Suprapubic skin (tissue), 4 donors: Measurements from ENCODE around the gene SFRP5. TPM values are rescaled to one million over a fixed set of nuclear protein-coding genes. Genes with fewer than 3 reads are reported as not detected.

ENCODE experiments used
- DNase-seq, 2 donors: peaks; one replicate each; pipeline ENCODE4 v3.0.0-alpha.2; 2019; ENCODE audit warnings: low spot score in 2 of 2
- H3K27ac ChIP-seq: fragments of 200-600 bp; sonication (generic); one replicate; pipeline ENCODE4 v1.5.1; 2019
- H3K27me3 ChIP-seq: fragments of 200-600 bp; sonication (generic); one replicate; pipeline ENCODE4 v1.5.1; 2019
- H3K36me3 ChIP-seq: fragments of 200-600 bp; sonication (generic); one replicate; pipeline ENCODE4 v1.5.1; 2019
- H3K4me1 ChIP-seq: fragments of 200-600 bp; sonication (generic); one replicate; pipeline ENCODE4 v1.5.1; 2019
- H3K4me3 ChIP-seq: fragments of 200-600 bp; sonication (generic); one replicate; pipeline ENCODE4 v1.5.1; 2019; ENCODE audit warnings: mild to moderate bottlenecking
- H3K9me3 ChIP-seq: fragments of 200-600 bp; sonication (generic); one replicate; pipeline ENCODE4 v1.5.1; 2019
- EP300 ChIP-seq: sonication (generic); formaldehyde crosslinking; IDR thresholded peaks from one replicate; pipeline ENCODE4 v1.6.1; 2017; ENCODE audit warnings: antibody characterized with exemption
- POLR2A ChIP-seq, 2 donors: fragments of 450-650 bp; IDR thresholded peaks; one replicate each; pipeline ENCODE4 v1.6.1; 2017; ENCODE audit warnings: antibody characterized with exemption in 2 of 2, mild to moderate bottlenecking in 2 of 2, moderate library complexity in 2 of 2
- POLR2AphosphoS5 ChIP-seq, 3 donors: sonication (generic); formaldehyde crosslinking; IDR thresholded peaks; one replicate each; pipeline ENCODE4 v1.6.1; 2017; ENCODE audit warnings: antibody characterized with exemption in 3 of 3
- whole genome bisulfite sequencing: methylation state at CpG from one replicate; pipeline ENCODE4 v1.1.5; 2018; 5-methylcytosine and 5-hydroxymethylcytosine counted together
- total RNA-seq, 4 donors: library from RNA; depleted of rRNA; stranded (reverse); fragments of >200 nt; gene quantifications; one replicate each; pipeline ENCODE4 v1.1.0, GENCODE V29; 2016
- TF ChIP-seq, protein P1 (sequence below), 2 donors: fragments of 200-600 bp in 1 of 2; fragments of 450-650 bp in 1 of 2; sonication (generic) in 1 of 2; IDR thresholded peaks; one replicate each; pipeline ENCODE4 v1.5.1; 2016 to 2019; ENCODE audit warnings: antibody characterized with exemption in 2 of 2, mild to moderate bottlenecking in 1 of 2, moderate library complexity in 1 of 2

The SFRP5 gene
- total RNA-seq, 4 donors from 2014 or later: 0.91 to 2.2 (median 1.0) TPM

DNA sequence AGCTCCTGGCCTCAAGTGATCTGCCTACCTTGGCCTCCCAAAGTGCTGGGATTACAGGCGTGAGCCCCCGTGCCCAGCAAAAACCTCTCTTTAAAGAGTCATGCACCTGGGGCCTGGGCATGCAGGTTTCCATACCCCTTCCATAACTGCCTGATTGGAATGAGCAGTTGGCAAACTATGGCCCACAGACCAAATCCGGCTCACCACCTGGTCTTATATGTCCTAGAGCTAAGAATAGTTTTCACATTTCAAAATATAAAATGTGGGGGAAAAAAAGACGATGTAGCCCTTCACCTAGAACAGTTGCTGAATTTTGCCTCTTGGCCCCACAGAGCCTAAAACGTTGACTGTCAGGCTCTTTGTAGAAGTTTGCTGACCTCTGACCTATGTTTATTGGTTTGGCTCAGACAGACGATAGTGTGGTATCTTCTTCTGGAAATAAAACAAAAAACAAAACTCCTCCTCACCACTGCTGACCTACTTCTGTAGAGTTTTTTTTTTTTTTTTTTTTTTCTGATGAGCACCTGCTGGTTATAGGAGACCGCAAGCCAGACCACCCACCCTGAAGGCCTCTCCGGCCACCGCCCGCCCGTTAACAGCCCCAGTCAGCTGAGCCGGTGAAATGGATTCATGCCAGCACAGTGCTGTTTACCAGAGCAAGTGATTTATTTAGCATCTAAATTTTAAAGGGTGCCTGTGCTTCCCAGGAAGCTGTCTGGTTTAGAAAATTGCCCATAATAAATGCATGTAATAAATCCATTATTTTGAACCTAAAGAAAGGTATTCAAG, 33.5 kb upstream of the SFRP5 start:
- Histone ChIP-seq H3K4me1 (no peaks in the 10 kb centered on the region), H3K9me3 (no peaks in the 10 kb centered on the region), H3K27me3 (peaks cover 5% of the 10 kb centered on the region), H3K27ac (no peak overlapping the region), H3K36me3 (no peaks in the 10 kb centered on the region), H3K4me3 (no peak overlapping the region)
- TF ChIP-seq POLR2AphosphoS5 (IDR thresholded peaks at IDR 0.05): no peak
- TF ChIP-seq POLR2A (IDR thresholded peaks at IDR 0.05): no peak
- TF ChIP-seq, protein P1, sequence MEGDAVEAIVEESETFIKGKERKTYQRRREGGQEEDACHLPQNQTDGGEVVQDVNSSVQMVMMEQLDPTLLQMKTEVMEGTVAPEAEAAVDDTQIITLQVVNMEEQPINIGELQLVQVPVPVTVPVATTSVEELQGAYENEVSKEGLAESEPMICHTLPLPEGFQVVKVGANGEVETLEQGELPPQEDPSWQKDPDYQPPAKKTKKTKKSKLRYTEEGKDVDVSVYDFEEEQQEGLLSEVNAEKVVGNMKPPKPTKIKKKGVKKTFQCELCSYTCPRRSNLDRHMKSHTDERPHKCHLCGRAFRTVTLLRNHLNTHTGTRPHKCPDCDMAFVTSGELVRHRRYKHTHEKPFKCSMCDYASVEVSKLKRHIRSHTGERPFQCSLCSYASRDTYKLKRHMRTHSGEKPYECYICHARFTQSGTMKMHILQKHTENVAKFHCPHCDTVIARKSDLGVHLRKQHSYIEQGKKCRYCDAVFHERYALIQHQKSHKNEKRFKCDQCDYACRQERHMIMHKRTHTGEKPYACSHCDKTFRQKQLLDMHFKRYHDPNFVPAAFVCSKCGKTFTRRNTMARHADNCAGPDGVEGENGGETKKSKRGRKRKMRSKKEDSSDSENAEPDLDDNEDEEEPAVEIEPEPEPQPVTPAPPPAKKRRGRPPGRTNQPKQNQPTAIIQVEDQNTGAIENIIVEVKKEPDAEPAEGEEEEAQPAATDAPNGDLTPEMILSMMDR (IDR thresholded peaks at IDR 0.05): no peak
- TF ChIP-seq EP300: no peak
- no peak for DNase-seq
- WGBS: 64% methylated on average over 12 of the region's 12 CpGs

DNA sequence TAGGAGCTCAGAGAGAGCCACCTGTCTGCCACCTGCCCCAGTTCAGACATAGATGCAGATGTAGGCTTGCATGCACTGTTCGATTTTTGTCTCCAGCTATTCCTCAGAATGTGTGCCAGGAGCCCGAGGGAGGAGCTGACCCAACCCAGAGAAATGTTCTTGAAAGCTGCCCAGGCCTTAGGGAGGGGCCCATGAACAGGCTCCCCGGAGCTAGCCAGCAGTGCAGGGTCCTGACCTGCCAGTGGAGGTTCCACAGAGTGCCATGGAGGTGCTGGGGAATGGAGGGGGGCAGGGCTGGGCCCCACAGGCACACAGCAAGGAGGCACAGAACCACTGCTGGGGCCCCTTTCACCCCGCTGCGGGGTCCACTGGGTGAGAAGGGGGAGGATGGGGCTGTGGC, 29.6 kb upstream of the SFRP5 start:
- no CpG with 5 or more reads among the region's 5 CpGs for WGBS
- DNase-seq: no peak
- H3K27ac ChIP-seq: no peak overlapping the region
- H3K4me1 ChIP-seq: peaks cover 3% of the 10 kb centered on the region
- H3K36me3 ChIP-seq: no peaks in the 10 kb centered on the region
- peaks cover 9% of the 10 kb centered on the region for H3K27me3 ChIP-seq
- H3K4me3 ChIP-seq: no peak overlapping the region
- no peaks in the 10 kb centered on the region for H3K9me3 ChIP-seq
- TF ChIP-seq, protein P1 (IDR thresholded peaks at IDR 0.05): no peak
- no peak for TF ChIP-seq EP300
- TF ChIP-seq POLR2AphosphoS5 (IDR thresholded peaks at IDR 0.05): no peak
- no peak for TF ChIP-seq POLR2A (IDR thresholded peaks at IDR 0.05)

DNA sequence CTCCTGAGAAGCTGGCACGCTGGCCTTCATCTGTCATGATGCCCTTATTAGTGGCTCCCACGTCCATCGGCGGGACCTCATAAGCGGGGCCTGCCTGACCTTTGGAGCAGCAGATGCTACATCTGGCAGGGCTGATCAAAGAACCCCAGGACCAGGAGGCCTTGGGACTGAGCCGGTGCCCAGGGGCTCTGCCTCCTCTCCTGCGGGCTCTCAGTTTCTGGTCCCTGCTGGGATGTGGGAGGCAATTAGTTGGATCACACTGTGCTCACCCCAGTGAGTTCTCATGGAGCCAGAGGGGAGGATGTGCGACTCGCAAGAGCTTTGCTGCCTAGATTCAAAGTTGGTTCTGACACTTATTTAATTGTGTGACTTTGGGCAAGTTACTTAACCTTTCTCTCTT, 28.7 kb upstream of the SFRP5 start:
- peaks cover 3% of the 10 kb centered on the region for H3K4me1 ChIP-seq
- no peak overlapping the region for H3K27ac ChIP-seq
- H3K4me3 ChIP-seq: no peak overlapping the region
- peaks cover 9% of the 10 kb centered on the region for H3K27me3 ChIP-seq
- TF ChIP-seq EP300 (no peak), POLR2AphosphoS5 (IDR thresholded peaks at IDR 0.05) (no peak), POLR2A (IDR thresholded peaks at IDR 0.05) (no peak)
- TF ChIP-seq, protein P1 (IDR thresholded peaks at IDR 0.05): no peak
- no peaks in the 10 kb centered on the region for H3K36me3 ChIP-seq
- WGBS: 79% methylated on average over 8 of the region's 9 CpGs
- no peaks in the 10 kb centered on the region for H3K9me3 ChIP-seq
- DNase-seq: no peak

DNA sequence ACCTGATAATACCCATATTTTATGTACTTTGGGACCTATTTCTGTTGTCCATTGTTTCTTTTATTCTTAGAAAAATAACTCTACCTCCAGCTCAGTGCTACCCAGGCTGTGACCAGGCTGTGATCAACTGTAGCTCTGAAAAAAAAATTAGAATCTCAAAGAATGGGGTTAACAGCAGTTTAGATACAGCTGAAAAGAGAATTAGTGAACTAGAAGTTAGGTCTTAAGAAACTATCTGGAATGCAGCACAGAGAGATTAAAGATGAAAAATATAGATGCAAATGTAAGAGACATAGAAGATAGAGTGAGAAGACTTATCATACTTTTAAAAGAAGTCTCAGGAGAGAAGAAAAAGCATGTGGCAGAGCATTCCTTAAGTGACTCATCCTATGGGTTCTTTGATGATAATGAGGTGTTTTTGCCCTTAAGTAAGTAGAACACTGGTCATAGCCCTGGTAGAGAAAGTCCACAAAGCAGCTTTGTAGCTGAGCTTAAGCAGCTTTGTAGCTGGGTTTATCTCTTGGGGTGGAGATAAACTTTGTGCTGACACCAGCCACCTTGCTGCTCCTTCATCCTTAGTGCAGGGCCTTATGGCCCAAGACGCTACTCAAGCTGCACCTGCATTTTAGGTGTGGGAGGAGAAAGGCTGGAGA, 27.3 kb upstream of the SFRP5 start:
- TF ChIP-seq EP300 (no peak), POLR2AphosphoS5 (IDR thresholded peaks at IDR 0.05) (no peak), POLR2A (IDR thresholded peaks at IDR 0.05) (no peak)
- TF ChIP-seq, protein P1 (IDR thresholded peaks at IDR 0.05): no peak
- Histone ChIP-seq H3K27me3 (peaks cover 9% of the 10 kb centered on the region), H3K4me1 (peaks cover 3% of the 10 kb centered on the region), H3K27ac (no peak overlapping the region), H3K36me3 (no peaks in the 10 kb centered on the region), H3K4me3 (no peak overlapping the region), H3K9me3 (no peaks in the 10 kb centered on the region)
- 86% methylated on average over 1 of the region's 1 CpG for WGBS
- no peak for DNase-seq

DNA sequence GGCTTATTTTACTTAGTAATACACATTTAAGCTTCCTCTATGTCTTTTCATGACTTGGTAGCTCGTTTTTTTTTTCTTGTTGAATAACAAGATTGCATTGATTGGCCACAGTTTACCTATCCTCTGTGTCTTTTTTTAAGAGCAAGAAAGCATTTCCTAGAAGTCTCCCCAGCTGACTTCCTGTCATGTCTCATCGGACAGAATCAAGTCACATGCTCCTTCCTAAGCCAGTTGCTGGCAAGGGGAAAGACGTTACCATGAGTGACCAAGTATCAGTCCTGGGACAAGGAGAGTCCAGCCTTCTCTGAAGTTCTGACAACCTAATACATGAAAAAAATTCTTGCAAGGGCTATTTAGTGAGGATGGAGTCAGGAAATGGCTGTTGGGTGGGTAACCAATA, 24.9 kb upstream of the SFRP5 start:
- Histone ChIP-seq H3K4me3 (no peak overlapping the region), H3K9me3 (no peaks in the 10 kb centered on the region), H3K36me3 (no peaks in the 10 kb centered on the region), H3K4me1 (peaks cover 3% of the 10 kb centered on the region), H3K27me3 (peaks cover 14% of the 10 kb centered on the region), H3K27ac (no peak overlapping the region)
- no peak for TF ChIP-seq POLR2AphosphoS5 (IDR thresholded peaks at IDR 0.05)
- TF ChIP-seq, protein P1 (IDR thresholded peaks at IDR 0.05): no peak
- no peak for TF ChIP-seq POLR2A (IDR thresholded peaks at IDR 0.05)
- TF ChIP-seq EP300: no peak
- whole genome bisulfite sequencing: 41% methylated on average over 3 of the region's 3 CpGs
- DNase-seq: no peak
